H1 (cell line): ENCODE data around the gene MARCHF3.

ENCODE experiments used
- CTCF ChIP-seq, 3 experiments: IDR thresholded peaks; 1 replicate in 2 of 3; 2 replicates in 1 of 3; pipeline versions ENCODE4 v1.5.1 to v1.6.1; 2011; ENCODE audit warnings: low read length in 3 of 3, mild to moderate bottlenecking in 3 of 3, inconsistent platforms in 2 of 3, low read depth in 1 of 3, moderate library complexity in 1 of 3; ENCODE audit not compliant: insufficient read depth in 1 of 3; ENCODE audit errors: control extremely low read depth in 1 of 3
- EP300 ChIP-seq, 2 experiments: IDR thresholded peaks; 1 replicate in 1 of 2; 2 replicates in 1 of 2; pipeline ENCODE4 v1.6.1; 2011 to 2012; ENCODE audit warnings: low read depth in 2 of 2, low read length in 2 of 2, mild to moderate bottlenecking in 2 of 2, borderline replicate concordance in 1 of 2, inconsistent platforms in 1 of 2, moderate library complexity in 1 of 2
- FOSL1 ChIP-seq: IDR thresholded peaks from 2 replicates; pipeline ENCODE4 v1.6.1; 2011; ENCODE audit warnings: mild to moderate bottlenecking, low read depth, low read length, moderate library complexity; ENCODE audit not compliant: insufficient read depth
- HDAC2 ChIP-seq, 2 experiments: fragments of 300-600 bp in 1 of 2; sonication (generic) in 1 of 2; IDR thresholded peaks; 2 replicates each; pipeline ENCODE4 v1.6.1; 2011 to 2012; ENCODE audit warnings: low read depth in 2 of 2, low read length in 2 of 2, mild to moderate bottlenecking in 2 of 2, moderate library complexity in 2 of 2, borderline replicate concordance in 1 of 2, inconsistent platforms in 1 of 2
- SP1 ChIP-seq: IDR thresholded peaks from 2 replicates; pipeline ENCODE4 v1.6.1; 2011; ENCODE audit warnings: low read depth, low read length
- TBP ChIP-seq: IDR thresholded peaks from 2 replicates; pipeline ENCODE4 v1.6.1; 2011; ENCODE audit warnings: low read depth, low read length, improper control_type of control experiment

- TF ChIP-seq EP300 (IDR thresholded peaks at IDR 0.05; ENCODE audit: borderline replicate concordance in 1 of 2, low read depth in 2 of 2, low read length in 2 of 2) (no peak), SP1 (no peak), CTCF (IDR thresholded peaks at IDR 0.05; ENCODE audit: control extremely low read depth in 1 of 3, insufficient read depth in 1 of 3, low read depth in 1 of 3, low read length in 3 of 3) (no peak), HDAC2 (IDR thresholded peaks at IDR 0.05; ENCODE audit: borderline replicate concordance in 1 of 2, low read depth in 2 of 2, low read length in 2 of 2) (no peak), FOSL1 (no peak), TBP (no peak)
Observed at GRCh38 chr5:127022846-127023245, 7.5 kb downstream of the MARCHF3 start.
